ENCODE measurements around the gene PCSK4.

GRCh38 chr19:1447504-1447903 lies 42.6 kb downstream of the PCSK4 start:
- TF ChIP-seq MAZ (IDR thresholded peaks at IDR 0.05; ENCODE audit: borderline replicate concordance, low read depth, low read length) (no peak), FOSB (CRISPR knock-in tag; IDR thresholded peaks at IDR 0.05) (no peak), MAX (IDR thresholded peaks at IDR 0.05) (no peak), CEBPB (IDR thresholded peaks at IDR 0.05) (no peak), HDAC2 (IDR thresholded peaks at IDR 0.05) (no peak), POLR2A (IDR thresholded peaks at IDR 0.05; ENCODE audit: low read length) (no peak), SREBF2 (IDR thresholded peaks at IDR 0.05) (no peak), ZSCAN20 (CRISPR knock-in tag; IDR thresholded peaks at IDR 0.05) (no peak), MAFK (IDR thresholded peaks at IDR 0.05; ENCODE audit: partially characterized antibody) (no peak), JUNB (IDR thresholded peaks at IDR 0.05) (no peak), RCOR1 (IDR thresholded peaks at IDR 0.05; ENCODE audit: low read depth, low read length) (no peak)
- TF ChIP-seq, protein P1, sequence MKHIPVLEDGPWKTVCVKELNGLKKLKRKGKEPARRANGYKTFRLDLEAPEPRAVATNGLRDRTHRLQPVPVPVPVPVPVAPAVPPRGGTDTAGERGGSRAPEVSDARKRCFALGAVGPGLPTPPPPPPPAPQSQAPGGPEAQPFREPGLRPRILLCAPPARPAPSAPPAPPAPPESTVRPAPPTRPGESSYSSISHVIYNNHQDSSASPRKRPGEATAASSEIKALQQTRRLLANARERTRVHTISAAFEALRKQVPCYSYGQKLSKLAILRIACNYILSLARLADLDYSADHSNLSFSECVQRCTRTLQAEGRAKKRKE (CRISPR knock-in tag; IDR thresholded peaks at IDR 0.05; ENCODE audit: low read depth) = no peak
- TF ChIP-seq, protein P2, sequence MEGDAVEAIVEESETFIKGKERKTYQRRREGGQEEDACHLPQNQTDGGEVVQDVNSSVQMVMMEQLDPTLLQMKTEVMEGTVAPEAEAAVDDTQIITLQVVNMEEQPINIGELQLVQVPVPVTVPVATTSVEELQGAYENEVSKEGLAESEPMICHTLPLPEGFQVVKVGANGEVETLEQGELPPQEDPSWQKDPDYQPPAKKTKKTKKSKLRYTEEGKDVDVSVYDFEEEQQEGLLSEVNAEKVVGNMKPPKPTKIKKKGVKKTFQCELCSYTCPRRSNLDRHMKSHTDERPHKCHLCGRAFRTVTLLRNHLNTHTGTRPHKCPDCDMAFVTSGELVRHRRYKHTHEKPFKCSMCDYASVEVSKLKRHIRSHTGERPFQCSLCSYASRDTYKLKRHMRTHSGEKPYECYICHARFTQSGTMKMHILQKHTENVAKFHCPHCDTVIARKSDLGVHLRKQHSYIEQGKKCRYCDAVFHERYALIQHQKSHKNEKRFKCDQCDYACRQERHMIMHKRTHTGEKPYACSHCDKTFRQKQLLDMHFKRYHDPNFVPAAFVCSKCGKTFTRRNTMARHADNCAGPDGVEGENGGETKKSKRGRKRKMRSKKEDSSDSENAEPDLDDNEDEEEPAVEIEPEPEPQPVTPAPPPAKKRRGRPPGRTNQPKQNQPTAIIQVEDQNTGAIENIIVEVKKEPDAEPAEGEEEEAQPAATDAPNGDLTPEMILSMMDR (IDR thresholded peaks at IDR 0.05) = no peak

Measured in A549 (cell line).